ENCODE data around the gene BMPER.

GRCh38 chr7:33937871-33938270 is 32.5 kb downstream of the BMPER start:
- TF ChIP-seq CTCF (IDR thresholded peaks at IDR 0.05) (no peak), POLR2A (IDR thresholded peaks at IDR 0.05) (no peak)

Measured in uterus (tissue), 2 donors.